ENCODE data around the gene HP1BP3.

- TF ChIP-seq EZH2 (IDR thresholded peaks at IDR 0.05; ENCODE audit: insufficient read depth, poor library complexity, severe bottlenecking): no peak
- no peak for TF ChIP-seq EZH2phosphoT487 (IDR thresholded peaks at IDR 0.05; ENCODE audit: insufficient read depth, low read depth)
These were observed 74.9 kb downstream of the HP1BP3 start for GRCh38 chr1:20712215-20712577.
